ENCODE data around the gene AGMAT.

DNA sequence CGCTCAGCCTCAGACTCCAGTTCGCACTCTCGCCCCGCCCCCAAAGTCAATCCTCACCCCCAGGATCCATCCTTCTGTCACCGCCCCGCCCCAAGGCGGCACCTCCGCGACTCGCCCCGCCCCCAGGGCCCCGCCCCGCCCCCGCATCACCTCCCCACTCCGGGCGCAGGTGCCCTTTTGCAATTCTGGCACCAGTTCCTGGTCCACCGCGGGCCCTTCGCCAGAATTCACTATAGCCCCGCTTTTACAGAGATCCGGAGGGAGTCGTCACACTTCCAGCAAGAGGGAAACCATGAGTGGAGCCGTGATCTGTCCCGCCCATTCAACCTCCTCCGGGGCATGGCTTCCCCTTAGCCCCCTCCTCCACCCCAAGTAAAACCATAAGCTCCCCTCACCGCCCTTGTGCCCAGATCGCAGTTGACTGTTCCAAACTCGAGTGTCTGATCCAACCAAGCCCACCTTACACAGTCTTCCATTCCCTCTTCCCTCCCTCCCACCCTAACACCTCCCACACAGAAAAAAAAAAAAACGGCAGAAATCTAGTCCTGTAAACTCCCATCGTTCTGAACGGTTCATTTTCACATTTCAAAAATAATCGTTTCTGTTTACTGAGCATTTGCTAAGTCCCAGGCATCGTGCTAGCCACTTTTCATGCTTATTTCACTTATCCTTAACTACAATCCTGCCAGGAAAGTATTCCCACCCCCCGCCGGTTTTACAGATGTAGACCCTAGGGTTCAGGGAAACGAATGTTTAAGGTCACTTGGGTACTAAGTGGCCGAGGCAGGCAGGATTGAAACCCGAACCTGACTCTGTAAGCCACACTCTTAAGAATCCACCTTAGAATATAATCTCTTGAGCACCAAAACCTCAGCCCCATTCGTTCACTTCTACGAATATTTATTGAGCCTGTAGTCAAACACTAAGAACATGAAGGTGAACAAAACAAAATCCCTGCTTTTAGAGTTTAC lies 59.5 kb downstream of the AGMAT start:
- TF ChIP-seq, protein P1, sequence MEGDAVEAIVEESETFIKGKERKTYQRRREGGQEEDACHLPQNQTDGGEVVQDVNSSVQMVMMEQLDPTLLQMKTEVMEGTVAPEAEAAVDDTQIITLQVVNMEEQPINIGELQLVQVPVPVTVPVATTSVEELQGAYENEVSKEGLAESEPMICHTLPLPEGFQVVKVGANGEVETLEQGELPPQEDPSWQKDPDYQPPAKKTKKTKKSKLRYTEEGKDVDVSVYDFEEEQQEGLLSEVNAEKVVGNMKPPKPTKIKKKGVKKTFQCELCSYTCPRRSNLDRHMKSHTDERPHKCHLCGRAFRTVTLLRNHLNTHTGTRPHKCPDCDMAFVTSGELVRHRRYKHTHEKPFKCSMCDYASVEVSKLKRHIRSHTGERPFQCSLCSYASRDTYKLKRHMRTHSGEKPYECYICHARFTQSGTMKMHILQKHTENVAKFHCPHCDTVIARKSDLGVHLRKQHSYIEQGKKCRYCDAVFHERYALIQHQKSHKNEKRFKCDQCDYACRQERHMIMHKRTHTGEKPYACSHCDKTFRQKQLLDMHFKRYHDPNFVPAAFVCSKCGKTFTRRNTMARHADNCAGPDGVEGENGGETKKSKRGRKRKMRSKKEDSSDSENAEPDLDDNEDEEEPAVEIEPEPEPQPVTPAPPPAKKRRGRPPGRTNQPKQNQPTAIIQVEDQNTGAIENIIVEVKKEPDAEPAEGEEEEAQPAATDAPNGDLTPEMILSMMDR (IDR thresholded peaks at IDR 0.05), result no peak
- TF ChIP-seq EZH2 (IDR thresholded peaks at IDR 0.05; ENCODE audit: borderline replicate concordance, insufficient read depth, low read depth, low read length, poor library complexity, severe bottlenecking), result no peak

Data from B cell (primary cell).